ENCODE measurements around the gene PDE8A.

PDE8A gene

DNA sequence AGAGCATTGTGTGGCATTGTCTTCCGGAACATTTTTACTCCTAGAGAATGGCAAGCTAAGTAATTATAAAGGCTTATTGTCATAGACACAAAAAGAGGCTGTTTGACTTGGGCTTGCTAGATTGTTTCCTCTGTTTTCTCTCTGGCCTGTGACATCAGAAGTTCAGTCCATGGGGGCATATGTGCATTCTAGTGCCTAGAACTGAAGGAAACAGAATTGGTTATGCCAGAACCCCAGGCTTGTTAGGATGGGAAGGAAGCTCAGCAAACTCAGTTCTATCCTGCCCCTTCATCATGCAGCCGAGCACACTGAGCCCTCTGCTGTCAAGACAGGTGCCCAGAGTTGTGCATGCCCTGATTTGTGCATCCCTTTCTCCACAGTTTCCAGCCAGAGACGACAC, 131.3 kb downstream of the PDE8A start:
- no peak overlapping the region for H3K27ac ChIP-seq
- TF ChIP-seq CTCF (conservative IDR thresholded peaks at IDR 0.05), result no peak

DNA sequence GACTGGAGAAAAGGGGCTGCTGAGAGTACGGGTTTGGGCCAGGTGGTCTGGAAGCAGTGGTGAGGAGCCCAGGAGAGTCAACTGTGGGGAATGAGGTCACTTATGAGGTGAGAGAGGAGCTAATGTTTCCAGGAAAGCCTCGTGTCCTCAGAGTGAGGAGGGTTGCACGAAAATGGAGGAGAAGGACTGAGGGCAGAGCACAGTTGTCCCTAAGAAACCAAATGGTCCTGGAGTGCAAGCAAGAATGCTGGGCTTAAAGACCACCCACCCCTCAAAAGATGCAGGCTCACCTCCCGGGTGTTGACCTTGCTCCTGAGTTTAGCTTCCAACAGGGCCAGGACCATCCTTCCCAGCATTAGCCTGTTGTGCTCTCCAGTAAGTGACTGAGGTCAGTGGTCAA, 133.2 kb downstream of the PDE8A start:
- no peak for TF ChIP-seq CTCF (conservative IDR thresholded peaks at IDR 0.05)
- H3K27ac ChIP-seq, result no peak overlapping the region

GRCh38 chr15:85116066-85116465, 134.4 kb downstream of the PDE8A start:
- no peak overlapping the region for H3K27ac ChIP-seq
- TF ChIP-seq CTCF (conservative IDR thresholded peaks at IDR 0.05), result no peak

GRCh38 chr15:85116494-85116893, 134.8 kb downstream of the PDE8A start:
- TF ChIP-seq CTCF (conservative IDR thresholded peaks at IDR 0.05), result no peak
- no peak overlapping the region for H3K27ac ChIP-seq

DNA sequence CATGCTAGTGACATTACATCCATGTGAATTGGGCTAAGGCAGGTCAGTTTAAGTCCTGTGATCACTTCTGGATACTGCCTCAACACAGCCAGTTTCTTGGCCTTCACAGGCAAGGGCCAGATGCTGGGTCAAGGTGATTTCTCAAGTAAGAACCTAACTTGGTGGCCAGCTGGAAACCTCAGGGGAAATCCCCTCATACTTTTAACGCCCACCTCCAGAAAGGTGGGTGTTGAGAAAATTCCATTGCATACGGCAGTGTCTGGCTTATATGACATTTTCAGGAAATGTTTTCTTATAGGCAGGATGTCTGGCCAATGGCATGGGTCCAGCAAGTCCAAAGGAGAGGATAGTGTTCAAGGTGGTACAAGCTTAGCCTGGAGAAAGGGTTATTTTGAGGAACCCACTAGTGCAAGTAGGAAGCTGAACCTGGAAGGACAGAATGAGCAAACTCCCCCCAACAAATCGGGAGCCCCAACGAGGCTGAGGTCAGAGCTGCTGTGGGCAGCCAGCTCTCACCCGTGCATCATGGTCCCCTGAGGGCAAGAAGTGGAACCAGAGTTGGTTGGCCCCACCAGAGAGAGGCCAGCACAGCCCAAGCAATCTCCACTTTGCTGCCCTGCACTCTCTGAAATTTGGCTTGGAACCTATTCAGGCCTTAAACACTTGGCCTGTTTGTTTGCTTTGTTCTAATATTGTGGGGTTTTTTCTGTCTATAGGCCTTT, 135.4 kb downstream of the PDE8A start:
- H3K27ac ChIP-seq, result no peak overlapping the region
- TF ChIP-seq CTCF (conservative IDR thresholded peaks at IDR 0.05), result no peak

GRCh38 chr15:85118173-85118572, 136.5 kb downstream of the PDE8A start:
- TF ChIP-seq CTCF (conservative IDR thresholded peaks at IDR 0.05), result no peak
- H3K27ac ChIP-seq, result no peak overlapping the region

GRCh38 chr15:85118581-85118980, 136.9 kb downstream of the PDE8A start:
- H3K27ac ChIP-seq, result no peak overlapping the region
- no peak for TF ChIP-seq CTCF (conservative IDR thresholded peaks at IDR 0.05)
